ENCODE data around the gene PINLYP.
"Not testable (repeated sequence)": the region's sequence is repeated elsewhere in the genome, so short reads cannot be mapped to it uniquely, and the experiment has no call there.

PINLYP gene

GRCh38 chr19:43575156-43575950 lies at the start of gene PINLYP, which contains the start of gene XRCC1:
Gene PINLYP (plus strand): TSS chr19:43575801. CDS start chr19:43577192, 1,391 bp downstream.
Gene XRCC1 (minus strand): TSS chr19:43575527. CDS start chr19:43575458, 69 bp downstream.
- DNase-seq = peak; percentile 98

- no peak for DNase-seq
These were observed 49.5 kb upstream of the PINLYP start for GRCh38 chr19:43525836-43526771.

- peak; percentile 72 for DNase-seq
These were observed 48.4 kb upstream of the PINLYP start, which contains the start of gene ETHE1 for GRCh38 chr19:43526884-43527859. Gene ETHE1 (minus strand): TSS chr19:43527201. CDS start chr19:43527177, 24 bp downstream.

GRCh38 chr19:43527860-43528622 lies 47.6 kb upstream of the PINLYP start:
- DNase-seq = no peak

- no peak for DNase-seq
These were observed 43.0 kb upstream of the PINLYP start for GRCh38 chr19:43532571-43532961.

GRCh38 chr19:43532962-43533545 lies 42.5 kb upstream of the PINLYP start, which contains the start of gene ZNF575:
Gene ZNF575 (plus strand): TSS chr19:43533188. CDS start chr19:43534423, 1,235 bp downstream.
- peak; percentile 87 for DNase-seq

GRCh38 chr19:43533546-43534304 lies 41.9 kb upstream of the PINLYP start:
- DNase-seq = peak; percentile 98

- no peak for DNase-seq
These were observed 41.2 kb upstream of the PINLYP start for GRCh38 chr19:43534305-43534815.

- peak; percentile 35 for DNase-seq
These were observed 40.5 kb upstream of the PINLYP start for GRCh38 chr19:43534816-43535761.

- DNase-seq = no peak
These were observed 36.7 kb upstream of the PINLYP start for GRCh38 chr19:43538922-43539321.

- DNase-seq = no peak
These were observed 35.2 kb upstream of the PINLYP start for GRCh38 chr19:43540381-43540780.

- DNase-seq = no peak
These were observed 33.5 kb upstream of the PINLYP start for GRCh38 chr19:43541920-43542650.

GRCh38 chr19:43544077-43544476 lies 31.5 kb upstream of the PINLYP start:
- DNase-seq = no peak

- DNase-seq = no peak
These were observed 30.3 kb upstream of the PINLYP start for GRCh38 chr19:43545276-43545675.

GRCh38 chr19:43545981-43546380 lies 29.6 kb upstream of the PINLYP start:
- no peak for DNase-seq

- DNase-seq = no peak
These were observed 29.0 kb upstream of the PINLYP start for GRCh38 chr19:43546581-43546980.

- not testable (repeated sequence) for DNase-seq
These were observed 27.7 kb upstream of the PINLYP start for GRCh38 chr19:43547926-43548325.

- DNase-seq = no peak
These were observed 26.9 kb upstream of the PINLYP start for GRCh38 chr19:43548706-43549105.

Data from CD4-positive, alpha-beta T cell treated with Interleukin-21 for 1 hour (primary cell).